WI38 (cell line): Measurements from ENCODE around the gene NFIC.

Experiments used
- H3K4me3 ChIP-seq: 2 replicates; pipeline ENCODE4 v1.5.1; 2011; ENCODE audit warnings: low read depth, mild to moderate bottlenecking, control low read depth, low read length
- CTCF ChIP-seq: IDR thresholded peaks from 2 replicates; pipeline ENCODE4 v1.5.1; 2012; ENCODE audit warnings: low read depth, mild to moderate bottlenecking, control low read depth, low read length

Gene NFIC

GRCh38 chr19:3454656-3455392 is 88.4 kb downstream of the NFIC start:
- H3K4me3 ChIP-seq: no peak overlapping the region
- no peak for TF ChIP-seq CTCF

- no peak overlapping the region for H3K4me3 ChIP-seq
- TF ChIP-seq CTCF: no peak
These were observed 89.1 kb downstream of the NFIC start for GRCh38 chr19:3455393-3455955.

GRCh38 chr19:3455960-3456601 is 89.7 kb downstream of the NFIC start:
- TF ChIP-seq CTCF: no peak

GRCh38 chr19:3456925-3457527 is 90.6 kb downstream of the NFIC start:
- TF ChIP-seq CTCF: no peak
- no peak overlapping the region for H3K4me3 ChIP-seq

More at GRCh38 chr19:3455960-3456601, 89.7 kb downstream of the NFIC start:
- no peak overlapping the region for H3K4me3 ChIP-seq

- H3K4me3 ChIP-seq: no peak overlapping the region
- TF ChIP-seq CTCF: no peak
These were observed 91.3 kb downstream of the NFIC start for GRCh38 chr19:3457528-3458228.

- no peak overlapping the region for H3K4me3 ChIP-seq
- no peak for TF ChIP-seq CTCF
These were observed 92.1 kb downstream of the NFIC start for GRCh38 chr19:3458229-3459088.
